Activated CD4-positive, alpha-beta T cell treated with anti-CD3 and anti-CD28 coated beads, Interleukin-2, Interleukin-4, amounts not matched to agents 100 ng/mL and 50 ng/mL, durations not matched to agents 16 hours and 8 hours (primary cell): ENCODE measurements around the gene GPD2.
"Not testable (repeated sequence)": the region's sequence is repeated elsewhere in the genome, so short reads cannot be mapped to it uniquely, and the experiment has no call there.

Experiments used
- DNase-seq: peaks from one replicate; pipeline ENCODE4 v3.0.0-alpha.2; 2020; ENCODE audit warnings: low spot score

The GPD2 gene

GRCh38 chr2:156589381-156590079 lies 153.4 kb downstream of the GPD2 start:
- peak; percentile 39 for DNase-seq

DNA sequence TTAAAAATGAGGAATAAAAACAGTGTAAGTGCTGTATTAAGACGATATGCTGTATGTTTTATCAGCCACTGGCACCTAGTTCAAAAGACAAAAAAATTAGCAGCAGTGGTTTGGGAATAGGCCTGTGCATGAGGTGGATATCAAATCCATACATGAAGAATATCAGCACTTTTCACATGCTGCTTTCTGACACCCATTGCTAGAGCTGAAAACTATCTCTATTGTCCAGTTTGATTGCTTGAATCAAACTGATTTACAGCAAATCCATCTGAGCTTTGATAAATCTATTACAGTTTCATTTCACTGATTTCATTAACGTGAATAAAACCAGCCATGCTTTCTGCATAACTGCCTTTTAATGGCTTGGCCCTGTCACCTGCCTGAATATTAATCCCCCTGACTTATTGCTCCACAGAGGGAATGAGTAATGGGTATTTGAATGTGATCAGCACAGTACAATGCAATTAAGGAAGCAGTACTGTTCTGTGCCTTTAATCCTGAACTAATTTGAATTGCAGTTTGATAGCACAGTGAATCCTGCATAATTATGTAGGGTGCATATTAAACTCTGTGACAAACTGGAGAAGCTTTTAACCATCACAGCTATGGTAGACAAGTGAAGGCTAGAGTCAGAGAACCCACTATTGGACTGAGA lies 154.0 kb downstream of the GPD2 start:
- DNase-seq, result no peak

DNA sequence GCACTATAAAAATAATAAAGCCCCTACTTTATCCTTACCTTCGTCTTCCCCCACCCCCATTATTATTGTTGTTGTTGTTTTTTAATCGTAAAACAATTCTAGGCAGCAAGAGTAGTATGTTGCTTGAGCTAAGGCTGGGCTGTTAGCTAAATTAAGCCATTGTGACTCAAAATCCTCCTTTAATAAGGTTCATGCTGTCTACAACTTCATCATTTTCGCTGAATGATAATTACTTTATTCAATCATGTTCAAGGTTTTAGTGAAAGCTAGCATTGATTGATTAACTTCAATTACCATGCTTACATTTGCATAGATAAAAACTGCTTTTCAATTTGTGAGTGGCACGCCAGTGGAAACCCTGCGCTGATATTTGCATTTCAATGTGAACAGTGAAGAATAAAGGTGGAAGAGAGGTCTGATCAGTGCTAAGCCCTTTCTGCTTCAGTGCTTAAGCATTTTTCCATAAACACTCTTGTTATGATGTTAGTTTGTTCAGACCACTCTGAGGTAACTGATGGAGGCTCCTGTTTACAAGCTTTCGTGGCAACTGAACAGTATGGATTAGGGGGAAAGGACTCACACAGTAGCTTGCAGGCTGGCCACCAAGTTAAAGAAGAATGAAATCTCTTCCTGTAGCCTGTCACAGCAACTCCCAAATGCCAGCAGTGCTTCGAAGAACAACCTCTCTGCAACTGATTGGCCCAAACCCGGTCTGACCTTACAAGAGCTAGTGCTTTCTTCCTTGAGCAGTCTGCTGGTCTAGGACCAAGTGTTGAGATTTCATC lies 156.8 kb downstream of the GPD2 start:
- no peak for DNase-seq

DNA sequence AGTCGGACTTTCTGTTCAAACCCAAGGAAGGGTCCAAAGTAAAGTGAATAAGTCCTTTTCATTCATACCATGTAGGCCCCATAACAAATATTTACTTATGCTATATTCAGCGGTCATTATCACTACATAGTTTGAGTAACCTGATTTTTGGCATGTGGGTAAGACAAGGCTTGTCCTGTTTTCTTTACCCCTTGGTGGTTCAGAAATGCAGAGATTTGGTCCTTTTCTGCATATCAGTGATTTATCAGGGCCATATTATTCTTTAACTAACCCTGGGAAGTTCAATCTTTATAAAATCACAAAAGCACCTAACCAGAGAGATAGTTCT lies 157.4 kb downstream of the GPD2 start:
- no peak for DNase-seq

- no peak for DNase-seq
Measured at GRCh38 chr2:156598563-156598962, 162.4 kb downstream of the GPD2 start.

- no peak for DNase-seq
Measured at GRCh38 chr2:156600196-156600595, 164.0 kb downstream of the GPD2 start.

DNA sequence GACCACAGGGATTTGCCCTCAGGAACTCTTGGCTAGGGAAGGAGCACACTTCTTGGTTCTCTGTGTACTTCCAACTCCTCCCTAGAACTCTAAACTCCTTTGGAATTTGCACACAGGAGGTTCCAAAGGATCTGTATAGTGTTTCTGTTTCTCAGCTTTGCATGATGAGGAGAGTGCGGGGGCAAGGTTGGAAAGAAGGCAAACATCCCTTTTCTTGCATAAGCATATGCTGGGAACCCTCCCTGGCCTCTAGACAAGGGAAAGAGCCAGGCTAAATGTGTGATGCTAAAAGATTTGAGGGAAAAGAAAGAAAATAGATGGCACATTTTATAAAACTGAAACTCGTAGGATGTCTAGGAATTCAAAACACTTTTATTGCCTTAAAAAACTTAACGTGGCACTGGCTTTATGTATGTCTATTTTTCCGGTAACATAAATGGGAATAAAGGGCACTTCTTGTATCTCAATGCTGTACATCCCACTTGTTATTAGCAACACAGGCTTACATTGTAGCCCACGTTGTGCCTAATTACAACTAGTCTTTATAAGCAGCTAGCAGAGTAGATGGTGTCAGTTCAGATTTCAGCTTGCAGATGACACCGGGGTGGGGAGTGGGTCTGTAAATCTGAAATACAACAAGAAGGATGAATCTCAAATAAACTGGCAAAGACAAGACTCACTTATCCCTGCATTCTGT lies 165.8 kb downstream of the GPD2 start:
- no peak for DNase-seq

- no peak for DNase-seq
Measured at GRCh38 chr2:156602552-156602933, 166.4 kb downstream of the GPD2 start.

DNA sequence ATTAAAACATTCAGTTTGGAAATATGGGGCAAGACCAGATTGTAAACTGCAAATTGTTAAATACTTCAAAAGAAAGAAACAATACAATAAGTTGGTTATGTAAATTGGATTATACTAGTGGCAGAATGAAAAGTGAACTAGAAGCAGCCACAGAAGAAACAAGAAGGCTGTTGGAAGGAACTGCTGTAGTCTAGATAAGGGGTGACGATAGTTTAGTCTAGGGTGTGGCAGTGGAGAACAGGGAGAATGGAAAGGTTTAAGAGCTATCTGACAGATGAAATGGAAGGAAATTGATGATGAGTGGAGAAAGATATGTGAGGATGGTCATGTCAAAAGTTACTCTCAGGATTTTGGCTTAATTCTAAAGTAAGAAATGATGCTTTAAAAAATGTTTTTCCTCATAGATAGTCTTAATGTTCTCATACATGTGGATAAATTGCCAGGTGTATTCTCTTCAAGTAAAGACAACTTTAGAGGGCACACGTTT lies 179.7 kb downstream of the GPD2 start:
- DNase-seq, result no peak

GRCh38 chr2:156618071-156618470 lies 181.9 kb downstream of the GPD2 start:
- not testable (repeated sequence) for DNase-seq

DNA sequence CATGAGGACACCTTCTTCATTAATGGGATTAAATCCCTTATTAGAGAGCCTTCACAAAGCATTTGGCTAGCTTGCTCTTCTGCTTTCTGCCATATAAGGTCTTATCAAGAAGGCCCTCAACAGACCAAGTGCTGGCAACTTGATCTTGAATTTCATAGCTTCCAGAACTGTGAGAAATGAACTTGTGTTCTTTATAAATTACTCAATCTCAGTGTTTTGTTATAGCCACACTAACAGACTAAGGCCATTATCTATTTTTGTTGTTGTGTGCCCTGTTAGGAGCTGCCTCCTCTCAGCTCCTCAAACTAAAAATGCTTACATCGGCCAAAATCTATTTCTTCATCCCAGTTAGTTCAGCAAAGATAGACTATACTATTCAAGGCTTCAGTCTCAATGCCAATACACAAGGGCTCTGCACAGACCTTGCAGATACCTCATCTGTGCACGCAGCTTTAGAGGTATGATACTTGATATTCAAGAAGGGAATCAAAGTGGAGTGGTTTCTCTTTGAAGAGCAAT lies 182.9 kb downstream of the GPD2 start:
- DNase-seq, result no peak

- DNase-seq, result no peak
Measured at GRCh38 chr2:156622491-156622890, 186.3 kb downstream of the GPD2 start.

GRCh38 chr2:156625360-156626170 lies 189.4 kb downstream of the GPD2 start:
- DNase-seq, result no peak

DNA sequence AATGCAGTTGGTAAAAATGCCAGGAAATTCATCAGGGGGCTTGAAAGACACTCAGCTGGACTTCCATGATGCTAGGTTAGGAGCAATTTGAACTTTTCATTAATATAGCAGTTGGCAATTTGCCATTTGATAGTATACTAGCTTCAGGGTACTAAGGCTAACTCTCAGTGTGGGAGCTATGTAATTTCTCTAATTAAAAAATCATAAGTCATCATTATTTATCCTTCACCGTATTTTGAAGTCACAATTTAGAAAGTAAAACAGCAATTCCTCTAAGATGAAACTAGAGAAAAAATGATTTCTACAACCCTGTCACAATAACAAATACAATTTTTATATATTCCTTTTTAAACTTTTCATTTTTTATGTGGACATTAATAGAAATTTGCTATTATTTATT lies 190.8 kb downstream of the GPD2 start:
- no peak for DNase-seq

- DNase-seq, result no peak
Measured at GRCh38 chr2:156630579-156631337, 194.6 kb downstream of the GPD2 start.

DNA sequence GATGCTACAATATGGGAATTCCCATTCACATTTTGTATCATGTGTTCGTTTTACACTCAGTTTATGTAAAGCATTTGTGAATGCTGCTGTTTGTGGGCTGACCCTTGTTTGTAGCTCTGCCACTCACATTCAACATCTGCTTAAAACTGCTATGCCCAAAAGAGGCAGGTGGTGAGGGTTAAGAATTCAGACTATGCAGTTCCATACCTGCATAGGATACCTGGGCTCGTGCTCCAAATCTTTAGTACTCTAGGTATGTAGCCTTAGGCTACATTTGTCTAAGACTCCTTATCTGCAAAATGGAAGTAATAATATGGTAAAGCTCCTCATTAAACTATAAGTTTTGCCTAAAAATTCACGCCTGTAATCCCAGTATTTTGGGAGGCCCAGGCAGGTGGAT lies 199.5 kb downstream of the GPD2 start:
- no peak for DNase-seq
